ENCODE measurements around the gene BAZ2A.
"Not testable (repeated sequence)": the region's sequence is repeated elsewhere in the genome, so short reads cannot be mapped to it uniquely, and the experiment has no call there.

The BAZ2A gene

GRCh38 chr12:56596815-56597214 lies 33.3 kb downstream of the BAZ2A start:
- H3K27ac ChIP-seq (ENCODE audit: low read depth, low read length) = peak overlapping the region; percentile 10; the same call in 1 of the 2 replicates
- no peaks in the 10 kb centered on the region for H3K79me2 ChIP-seq (ENCODE audit: control insufficient read depth, insufficient read depth, low read length, unreplicated experiment)
- H3K4me1 ChIP-seq (ENCODE audit: control insufficient read depth, insufficient read depth, low read length, unreplicated experiment) = peaks cover 3% of the 10 kb centered on the region
- H3K27me3 ChIP-seq (ENCODE audit: insufficient read depth, low read length) = no peaks in the 10 kb centered on the region
- peaks cover 30% of the 10 kb centered on the region for H3K36me3 ChIP-seq (ENCODE audit: insufficient read depth, low read length)
- H2AFZ ChIP-seq (ENCODE audit: low read length, unreplicated experiment) = no peak overlapping the region
- H3K4me3 ChIP-seq (ENCODE audit: low read depth, low read length) = no peak overlapping the region

- H3K27me3 ChIP-seq (ENCODE audit: insufficient read depth, low read length) = no peaks in the 10 kb centered on the region
- no peaks in the 10 kb centered on the region for H3K79me2 ChIP-seq (ENCODE audit: control insufficient read depth, insufficient read depth, low read length, unreplicated experiment)
- peaks cover 5% of the 10 kb centered on the region for H3K36me3 ChIP-seq (ENCODE audit: insufficient read depth, low read length)
- peaks cover 3% of the 10 kb centered on the region for H3K4me1 ChIP-seq (ENCODE audit: control insufficient read depth, insufficient read depth, low read length, unreplicated experiment)
- no peak overlapping the region for H3K4me3 ChIP-seq (ENCODE audit: low read depth, low read length)
- peak overlapping the region; percentile 60 for H3K27ac ChIP-seq (ENCODE audit: low read depth, low read length)
- H2AFZ ChIP-seq (ENCODE audit: low read length, unreplicated experiment) = no peak overlapping the region
Observed at GRCh38 chr12:56593909-56594621, 36.1 kb downstream of the BAZ2A start.

GRCh38 chr12:56591961-56592360 lies 38.2 kb downstream of the BAZ2A start:
- Histone ChIP-seq H3K36me3 (ENCODE audit: insufficient read depth, low read length) (peaks cover 18% of the 10 kb centered on the region), H3K4me1 (ENCODE audit: control insufficient read depth, insufficient read depth, low read length, unreplicated experiment) (peaks cover 3% of the 10 kb centered on the region), H3K4me3 (ENCODE audit: low read depth, low read length) (no peak overlapping the region), H3K27me3 (ENCODE audit: insufficient read depth, low read length) (no peaks in the 10 kb centered on the region), H3K27ac (ENCODE audit: low read depth, low read length) (no peak overlapping the region), H3K79me2 (ENCODE audit: control insufficient read depth, insufficient read depth, low read length, unreplicated experiment) (no peaks in the 10 kb centered on the region), H2AFZ (ENCODE audit: low read length, unreplicated experiment) (no peak overlapping the region)

GRCh38 chr12:56591126-56591525 lies 39.0 kb downstream of the BAZ2A start:
- Histone ChIP-seq H3K27me3 (ENCODE audit: insufficient read depth, low read length) (no peaks in the 10 kb centered on the region), H3K4me3 (ENCODE audit: low read depth, low read length) (no peak overlapping the region), H3K79me2 (ENCODE audit: control insufficient read depth, insufficient read depth, low read length, unreplicated experiment) (no peaks in the 10 kb centered on the region), H3K27ac (ENCODE audit: low read depth, low read length) (no peak overlapping the region), H2AFZ (ENCODE audit: low read length, unreplicated experiment) (no peak overlapping the region), H3K4me1 (ENCODE audit: control insufficient read depth, insufficient read depth, low read length, unreplicated experiment) (peaks cover 3% of the 10 kb centered on the region), H3K36me3 (ENCODE audit: insufficient read depth, low read length) (peaks cover 18% of the 10 kb centered on the region)

- Histone ChIP-seq H2AFZ (ENCODE audit: low read length, unreplicated experiment) (no peak overlapping the region), H3K4me3 (ENCODE audit: low read depth, low read length) (no peak overlapping the region), H3K27me3 (ENCODE audit: insufficient read depth, low read length) (no peaks in the 10 kb centered on the region), H3K4me1 (ENCODE audit: control insufficient read depth, insufficient read depth, low read length, unreplicated experiment) (peaks cover 3% of the 10 kb centered on the region), H3K27ac (ENCODE audit: low read depth, low read length) (no peak overlapping the region), H3K79me2 (ENCODE audit: control insufficient read depth, insufficient read depth, low read length, unreplicated experiment) (no peaks in the 10 kb centered on the region), H3K36me3 (ENCODE audit: insufficient read depth, low read length) (peaks cover 20% of the 10 kb centered on the region; the same call in 1 of the 2 replicates)
Observed at GRCh38 chr12:56590237-56590830, 39.8 kb downstream of the BAZ2A start.

- H3K4me3 ChIP-seq (ENCODE audit: low read depth, low read length) = no peak overlapping the region
- no peak overlapping the region for H2AFZ ChIP-seq (ENCODE audit: low read length, unreplicated experiment)
- H3K36me3 ChIP-seq (ENCODE audit: insufficient read depth, low read length) = peaks cover 23% of the 10 kb centered on the region; the same call in 1 of the 2 replicates
- no peaks in the 10 kb centered on the region for H3K27me3 ChIP-seq (ENCODE audit: insufficient read depth, low read length)
- H3K4me1 ChIP-seq (ENCODE audit: control insufficient read depth, insufficient read depth, low read length, unreplicated experiment) = peaks cover 3% of the 10 kb centered on the region
- H3K79me2 ChIP-seq (ENCODE audit: control insufficient read depth, insufficient read depth, low read length, unreplicated experiment) = no peaks in the 10 kb centered on the region
- no peak overlapping the region for H3K27ac ChIP-seq (ENCODE audit: low read depth, low read length)
Observed at GRCh38 chr12:56589783-56590182, 40.3 kb downstream of the BAZ2A start.

- Histone ChIP-seq H3K79me2 (ENCODE audit: control insufficient read depth, insufficient read depth, low read length, unreplicated experiment) (no peaks in the 10 kb centered on the region), H2AFZ (ENCODE audit: low read length, unreplicated experiment) (no peak overlapping the region), H3K27me3 (ENCODE audit: insufficient read depth, low read length) (no peaks in the 10 kb centered on the region), H3K4me3 (ENCODE audit: low read depth, low read length) (no peak overlapping the region), H3K4me1 (ENCODE audit: control insufficient read depth, insufficient read depth, low read length, unreplicated experiment) (peaks cover 18% of the 10 kb centered on the region), H3K27ac (ENCODE audit: low read depth, low read length) (no peak overlapping the region), H3K36me3 (ENCODE audit: insufficient read depth, low read length) (peaks cover 23% of the 10 kb centered on the region; the same call in 1 of the 2 replicates)
Observed at GRCh38 chr12:56585098-56585497, 45.0 kb downstream of the BAZ2A start.

GRCh38 chr12:56581418-56582145 lies 48.5 kb downstream of the BAZ2A start:
- Histone ChIP-seq H3K27me3 (ENCODE audit: insufficient read depth, low read length) (no peaks in the 10 kb centered on the region), H3K4me1 (ENCODE audit: control insufficient read depth, insufficient read depth, low read length, unreplicated experiment) (peaks cover 18% of the 10 kb centered on the region), H3K79me2 (ENCODE audit: control insufficient read depth, insufficient read depth, low read length, unreplicated experiment) (no peaks in the 10 kb centered on the region), H3K4me3 (ENCODE audit: low read depth, low read length) (no peak overlapping the region), H3K27ac (ENCODE audit: low read depth, low read length) (peak overlapping the region; percentile 64), H2AFZ (ENCODE audit: low read length, unreplicated experiment) (no peak overlapping the region), H3K36me3 (ENCODE audit: insufficient read depth, low read length) (peaks cover 5% of the 10 kb centered on the region; the same call in 1 of the 2 replicates)

- H3K4me1 ChIP-seq (ENCODE audit: control insufficient read depth, insufficient read depth, low read length, unreplicated experiment) = peaks cover 24% of the 10 kb centered on the region
- H3K4me3 ChIP-seq (ENCODE audit: low read depth, low read length) = no peak overlapping the region
- H3K27me3 ChIP-seq (ENCODE audit: insufficient read depth, low read length) = no peaks in the 10 kb centered on the region
- no peak overlapping the region for H3K27ac ChIP-seq (ENCODE audit: low read depth, low read length)
- no peaks in the 10 kb centered on the region for H3K79me2 ChIP-seq (ENCODE audit: control insufficient read depth, insufficient read depth, low read length, unreplicated experiment)
- H3K36me3 ChIP-seq (ENCODE audit: insufficient read depth, low read length) = no peaks in the 10 kb centered on the region; the same call in 1 of the 2 replicates
- no peak overlapping the region for H2AFZ ChIP-seq (ENCODE audit: low read length, unreplicated experiment)
Observed at GRCh38 chr12:56578983-56579546, 51.1 kb downstream of the BAZ2A start.

GRCh38 chr12:56577248-56577647 lies 52.9 kb downstream of the BAZ2A start:
- not testable (repeated sequence) for H3K27ac ChIP-seq (ENCODE audit: low read depth, low read length); H3K79me2 ChIP-seq (ENCODE audit: control insufficient read depth, insufficient read depth, low read length, unreplicated experiment); H3K36me3 ChIP-seq (ENCODE audit: insufficient read depth, low read length); H3K27me3 ChIP-seq (ENCODE audit: insufficient read depth, low read length); H2AFZ ChIP-seq (ENCODE audit: low read length, unreplicated experiment); H3K4me3 ChIP-seq (ENCODE audit: low read depth, low read length)
- H3K4me1 ChIP-seq (ENCODE audit: control insufficient read depth, insufficient read depth, low read length, unreplicated experiment) = peaks cover 28% of the 10 kb centered on the region

Measured in ACC112 (cell line).